Right atrium auricular region (tissue), 2 donors: ENCODE measurements around the gene AP2S1. TPM values are rescaled to one million over a fixed set of nuclear protein-coding genes. Genes with fewer than 3 reads are reported as not detected.
"Not testable (repeated sequence)": the region's sequence is repeated elsewhere in the genome, so short reads cannot be mapped to it uniquely, and the experiment has no call there.

ENCODE experiments used
- DNase-seq: peaks from one replicate; pipeline ENCODE4 v3.0.0-alpha.2; 2019; ENCODE audit warnings: low spot score
- H3K27ac ChIP-seq, 2 donors: fragments of 200-600 bp; sonication (generic); 1 replicate in 1 of 2; 2 replicates in 1 of 2; pipeline ENCODE4 v1.5.1; 2016 to 2019
- H3K27me3 ChIP-seq, 2 donors: fragments of 200-600 bp; sonication (generic); one replicate each; pipeline versions ENCODE4 v1.5.1 to v1.6.0; 2017 to 2019
- H3K36me3 ChIP-seq: fragments of 200-600 bp; sonication (generic); one replicate; pipeline ENCODE4 v1.5.1; 2016
- H3K4me1 ChIP-seq, 2 donors: fragments of 200-600 bp; sonication (generic); one replicate each; pipeline versions ENCODE4 v1.5.1 to v1.6.0; 2017 to 2019
- H3K4me3 ChIP-seq, 2 donors: fragments of 200-600 bp; sonication (generic); 1 replicate in 1 of 2; 2 replicates in 1 of 2; pipeline ENCODE4 v1.5.1; 2017 to 2019; ENCODE audit warnings: mild to moderate bottlenecking in 1 of 2, moderate library complexity in 1 of 2
- H3K9me3 ChIP-seq, 2 donors: fragments of 200-600 bp; sonication (generic); one replicate each; pipeline ENCODE4 v1.5.1; 2019
- CTCF ChIP-seq, 2 donors: fragments of 200-600 bp; sonication (generic); IDR thresholded peaks; one replicate each; pipeline ENCODE4 v1.5.1; 2019; ENCODE audit warnings: antibody characterized with exemption in 2 of 2
- total RNA-seq, 2 donors: library from RNA; depleted of rRNA; stranded (reverse); fragments of >200 nt; gene quantifications; one replicate each; pipeline ENCODE4 v1.1.0, GENCODE V29; 2016

The AP2S1 gene
- total RNA-seq, 2 donors from 2014 or later = 61.0 to 103 TPM

GRCh38 chr19:46856062-46857022 is 5.7 kb upstream of the AP2S1 start:
- Histone ChIP-seq H3K27ac (peak overlapping the region; percentile 80 to 87), H3K9me3 (no peaks in the 10 kb centered on the region), H3K27me3 (no peaks in the 10 kb centered on the region), H3K4me3 (peak overlapping the region; percentile 28 to 45), H3K36me3 (no peaks in the 10 kb centered on the region), H3K4me1 (peaks cover 0 to 25% of the 10 kb centered on the region in 2 donors)
- peak; percentile 86 for TF ChIP-seq CTCF (IDR thresholded peaks at IDR 0.05)
- peak; percentile 99 for DNase-seq

GRCh38 chr19:46854698-46855097 is 4.1 kb upstream of the AP2S1 start:
- not testable (repeated sequence) for DNase-seq, H3K27me3 ChIP-seq, H3K9me3 ChIP-seq, H3K36me3 ChIP-seq, H3K4me3 ChIP-seq, H3K27ac ChIP-seq
- peaks cover 0 to 30% of the 10 kb centered on the region in 2 donors for H3K4me1 ChIP-seq

GRCh38 chr19:46852830-46853229 is 2.2 kb upstream of the AP2S1 start:
- Histone ChIP-seq H3K9me3 (no peaks in the 10 kb centered on the region), H3K27me3 (no peaks in the 10 kb centered on the region), H3K36me3 (no peaks in the 10 kb centered on the region), H3K4me3 (no peak overlapping the region), H3K27ac (no peak overlapping the region), H3K4me1 (peaks cover 0 to 34% of the 10 kb centered on the region in 2 donors)
- TF ChIP-seq CTCF (IDR thresholded peaks at IDR 0.05) = no peak
- DNase-seq = no peak

- no peaks in the 10 kb centered on the region for H3K9me3 ChIP-seq
- H3K4me3 ChIP-seq = peak overlapping the region; percentile 75 to 91
- peak overlapping the region; percentile 76 to 89 for H3K27ac ChIP-seq
- H3K36me3 ChIP-seq = peaks cover 8% of the 10 kb centered on the region
- peaks cover 0 to 14% of the 10 kb centered on the region in 2 donors for H3K4me1 ChIP-seq
- DNase-seq = no peak
- no peaks in the 10 kb centered on the region for H3K27me3 ChIP-seq
- TF ChIP-seq CTCF (IDR thresholded peaks at IDR 0.05) = no peak
Observed at GRCh38 chr19:46849610-46850009, 1.0 kb downstream of the AP2S1 start.

GRCh38 chr19:46848389-46848788 is 2.3 kb downstream of the AP2S1 start:
- DNase-seq = no peak
- Histone ChIP-seq H3K27me3 (no peaks in the 10 kb centered on the region), H3K9me3 (no peaks in the 10 kb centered on the region), H3K4me1 (peaks cover 0 to 14% of the 10 kb centered on the region in 2 donors), H3K4me3 (no peak overlapping the region), H3K27ac (no peak overlapping the region), H3K36me3 (peaks cover 17% of the 10 kb centered on the region)
- TF ChIP-seq CTCF (IDR thresholded peaks at IDR 0.05) = no peak

- Histone ChIP-seq H3K9me3 (no peaks in the 10 kb centered on the region), H3K27me3 (no peaks in the 10 kb centered on the region), H3K4me1 (peaks cover 0 to 15% of the 10 kb centered on the region in 2 donors), H3K4me3 (no peak overlapping the region), H3K27ac (no peak overlapping the region), H3K36me3 (peaks cover 26% of the 10 kb centered on the region)
- DNase-seq = no peak
- no peak for TF ChIP-seq CTCF (IDR thresholded peaks at IDR 0.05)
Observed at GRCh38 chr19:46847528-46847927, 3.1 kb downstream of the AP2S1 start.
